Left ventricle myocardium inferior (tissue), 1 donor: ENCODE data around the gene GINS3. TPM values are rescaled to one million over a fixed set of nuclear protein-coding genes. Genes with fewer than 3 reads are reported as not detected.

Source experiments
- DNase-seq: peaks from one replicate; pipeline ENCODE4 v3.0.0-alpha.2; 2020
- H3K27ac ChIP-seq: fragments of 200-600 bp; replicated peaks from 2 replicates; pipeline ENCODE4 v1.8.0; 2021
- H3K27me3 ChIP-seq: fragments of 200-600 bp; 2 replicates; pipeline ENCODE4 v1.8.0; 2021; ENCODE audit warnings: low read depth
- H3K36me3 ChIP-seq: fragments of 200-600 bp; 2 replicates; pipeline ENCODE4 v1.8.0; 2021
- H3K4me1 ChIP-seq: fragments of 200-600 bp; 2 replicates; pipeline ENCODE4 v1.8.0; 2021
- H3K4me3 ChIP-seq: fragments of 200-600 bp; 2 replicates; pipeline ENCODE4 v1.8.0; 2021; ENCODE audit warnings: mild to moderate bottlenecking, moderate library complexity
- H3K9me3 ChIP-seq: fragments of 200-600 bp; replicated peaks from 2 replicates; pipeline ENCODE4 v1.8.0; 2021
- intact Hi-C: fragments of 100-400 bp; cut with micrococcal nuclease; formaldehyde crosslinking; loops from one replicate; pipeline ENCODE4 v1.11.0; 2022
- long read RNA-seq: library from polyadenylated mRNA; unstranded; transcript quantifications from one replicate; pipeline ENCODE4 v2.0.0, GENCODE V29; 2021
- total RNA-seq: library from RNA; stranded (reverse); fragmentation: NEBNext Ultra II Directional; extraction: Animal tissue kit (Norgen Biotek cat#: 25700); gene quantifications from one replicate; pipeline ENCODE4 v1.2.1, GENCODE V29; 2021
- TF ChIP-seq, protein P1 (sequence below): fragments of 200-600 bp; IDR thresholded peaks from 2 replicates; pipeline ENCODE4 v1.8.0; 2021; ENCODE audit warnings: antibody characterized with exemption, mild to moderate bottlenecking, borderline replicate concordance
- donor health status: DM: no; HTN: yes; CAD: no; lungs with severe emphysema.

The GINS3 gene
- total RNA-seq: 4.7 TPM
- long read RNA-seq, partial matches to known transcripts: 1 of 5 reads
- long read RNA-seq, other reads (novel, unspliced or antisense): 1 of 5 reads

DNA sequence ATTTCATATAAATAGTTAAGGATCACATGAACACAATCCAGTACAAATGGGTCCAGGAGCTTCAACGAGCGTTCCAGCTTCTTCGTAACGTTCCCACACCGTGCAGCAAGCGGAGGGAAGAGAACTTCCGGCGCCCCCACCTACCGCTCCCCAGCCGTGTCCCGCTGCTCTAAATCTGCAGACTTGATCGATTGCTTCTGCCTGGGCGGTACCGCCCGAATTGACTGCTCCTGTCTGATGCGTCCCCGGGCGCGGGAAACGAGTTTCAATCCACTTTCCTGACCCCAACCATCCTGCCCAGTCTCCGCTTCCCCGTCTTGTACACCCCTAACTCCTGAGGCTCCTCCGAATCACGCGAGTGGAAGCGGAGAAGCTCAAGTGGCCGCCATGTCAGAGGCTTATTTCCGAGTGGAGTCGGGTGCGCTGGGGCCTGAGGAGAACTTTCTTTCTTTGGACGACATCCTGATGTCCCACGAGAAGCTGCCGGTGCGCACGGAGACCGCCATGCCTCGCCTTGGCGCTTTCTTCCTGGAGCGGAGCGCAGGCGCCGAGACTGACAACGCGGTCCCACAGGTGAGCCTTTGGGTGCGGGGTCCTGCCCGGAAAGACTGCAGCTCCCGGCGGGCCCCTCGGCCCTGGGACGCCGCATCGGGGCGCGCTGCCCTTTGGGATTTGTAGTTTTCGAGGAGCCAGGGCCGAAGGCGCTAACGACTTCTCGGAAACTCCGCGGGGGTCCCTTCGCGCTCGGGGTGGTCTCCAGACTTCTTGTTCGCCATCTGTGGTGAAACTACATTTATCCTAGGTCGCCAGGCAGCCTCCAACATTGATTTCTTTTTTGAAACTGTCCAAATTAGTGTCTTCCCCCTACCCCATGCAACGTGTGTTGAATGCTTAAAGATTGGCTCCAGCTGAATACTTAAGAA, at the start of gene GINS3:
Gene GINS3 (plus strand): TSS at position 257 of the 923 bp plus-strand sequence. CDS start 131 bp downstream, at position 388.
- no peaks in the 10 kb centered on the region for H3K27me3 ChIP-seq
- peaks cover 17% of the 10 kb centered on the region for H3K4me1 ChIP-seq
- no peaks in the 10 kb centered on the region for H3K36me3 ChIP-seq
- peak; percentile 90 for DNase-seq
- peak within 1 kb of the TSS; percentile 89 for H3K27ac ChIP-seq
- TF ChIP-seq, protein P1, sequence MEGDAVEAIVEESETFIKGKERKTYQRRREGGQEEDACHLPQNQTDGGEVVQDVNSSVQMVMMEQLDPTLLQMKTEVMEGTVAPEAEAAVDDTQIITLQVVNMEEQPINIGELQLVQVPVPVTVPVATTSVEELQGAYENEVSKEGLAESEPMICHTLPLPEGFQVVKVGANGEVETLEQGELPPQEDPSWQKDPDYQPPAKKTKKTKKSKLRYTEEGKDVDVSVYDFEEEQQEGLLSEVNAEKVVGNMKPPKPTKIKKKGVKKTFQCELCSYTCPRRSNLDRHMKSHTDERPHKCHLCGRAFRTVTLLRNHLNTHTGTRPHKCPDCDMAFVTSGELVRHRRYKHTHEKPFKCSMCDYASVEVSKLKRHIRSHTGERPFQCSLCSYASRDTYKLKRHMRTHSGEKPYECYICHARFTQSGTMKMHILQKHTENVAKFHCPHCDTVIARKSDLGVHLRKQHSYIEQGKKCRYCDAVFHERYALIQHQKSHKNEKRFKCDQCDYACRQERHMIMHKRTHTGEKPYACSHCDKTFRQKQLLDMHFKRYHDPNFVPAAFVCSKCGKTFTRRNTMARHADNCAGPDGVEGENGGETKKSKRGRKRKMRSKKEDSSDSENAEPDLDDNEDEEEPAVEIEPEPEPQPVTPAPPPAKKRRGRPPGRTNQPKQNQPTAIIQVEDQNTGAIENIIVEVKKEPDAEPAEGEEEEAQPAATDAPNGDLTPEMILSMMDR: no peak
- intact Hi-C loops: no loop called here
- H3K9me3 ChIP-seq: no peaks in the 10 kb centered on the region
- H3K4me3 ChIP-seq: peak within 1 kb of the TSS; percentile 91

DNA sequence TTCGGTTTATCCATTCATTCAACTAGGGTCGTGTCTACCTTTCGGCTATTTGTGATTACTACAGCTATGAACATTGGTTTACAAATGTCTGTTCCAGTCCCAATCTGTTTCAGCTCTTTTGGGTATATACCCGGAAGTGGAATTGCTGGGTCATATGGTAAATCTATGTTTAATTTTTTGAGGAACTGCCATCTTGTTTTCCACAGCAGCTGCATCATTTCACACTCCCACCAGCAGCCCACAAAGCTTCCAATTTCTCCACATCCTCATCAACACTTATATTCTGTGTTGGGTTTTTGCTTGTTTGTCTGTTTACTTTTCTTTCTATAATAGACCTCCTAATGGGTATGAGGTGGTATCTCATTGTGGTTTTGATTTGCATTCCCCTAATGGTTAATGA, 48.7 kb upstream of the GINS3 start:
- TF ChIP-seq, protein P1: no peak
- Histone ChIP-seq H3K27me3 (no peaks in the 10 kb centered on the region), H3K36me3 (no peaks in the 10 kb centered on the region), H3K9me3 (no peaks in the 10 kb centered on the region), H3K4me1 (peaks cover 52% of the 10 kb centered on the region), H3K4me3 (no peak overlapping the region), H3K27ac (no peak overlapping the region)
- no peak for DNase-seq
- intact Hi-C loops: no loop called here

DNA sequence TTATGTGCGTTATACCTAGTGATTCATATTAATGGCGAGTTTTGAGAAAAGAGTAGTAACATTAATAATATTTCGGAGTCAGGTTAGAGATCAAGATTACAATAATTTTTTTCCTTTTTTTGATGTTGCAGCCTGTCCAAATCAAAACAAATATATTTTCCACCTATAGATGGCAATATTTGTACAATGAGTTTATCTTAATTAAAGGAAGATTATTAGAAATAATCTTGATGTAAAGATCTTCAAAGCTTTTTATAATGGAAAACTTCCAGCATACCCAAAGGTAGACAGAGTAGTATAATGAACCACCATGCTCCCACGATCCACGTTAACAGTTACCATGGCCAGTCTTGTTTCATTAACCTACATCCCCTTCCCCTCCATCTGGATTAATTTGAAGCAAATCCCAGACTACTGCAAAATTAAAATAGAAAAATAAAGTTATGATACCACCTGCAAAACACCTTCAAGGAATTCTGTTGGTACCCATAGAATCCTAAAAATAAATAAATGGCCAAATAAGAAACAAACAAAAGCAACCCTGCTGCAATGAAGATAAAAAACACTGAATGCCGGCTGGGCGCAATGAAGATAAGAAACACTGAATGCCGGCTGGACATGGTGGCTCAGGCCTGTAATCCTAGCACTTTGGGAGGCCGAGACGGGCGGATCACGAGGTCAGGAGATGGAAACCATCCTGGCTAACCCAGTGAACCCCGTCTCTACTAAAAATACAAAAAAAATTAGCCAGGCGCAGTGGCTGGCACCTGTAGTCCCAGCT, 46.5 kb upstream of the GINS3 start:
- intact Hi-C loops: no loop called here
- no peak for DNase-seq
- TF ChIP-seq, protein P1: peak; percentile 41
- peak overlapping the region; percentile 78 for H3K27ac ChIP-seq
- no peak overlapping the region for H3K4me3 ChIP-seq
- H3K36me3 ChIP-seq: no peaks in the 10 kb centered on the region
- H3K4me1 ChIP-seq: peaks cover 40% of the 10 kb centered on the region
- H3K27me3 ChIP-seq: no peaks in the 10 kb centered on the region
- H3K9me3 ChIP-seq: no peaks in the 10 kb centered on the region

DNA sequence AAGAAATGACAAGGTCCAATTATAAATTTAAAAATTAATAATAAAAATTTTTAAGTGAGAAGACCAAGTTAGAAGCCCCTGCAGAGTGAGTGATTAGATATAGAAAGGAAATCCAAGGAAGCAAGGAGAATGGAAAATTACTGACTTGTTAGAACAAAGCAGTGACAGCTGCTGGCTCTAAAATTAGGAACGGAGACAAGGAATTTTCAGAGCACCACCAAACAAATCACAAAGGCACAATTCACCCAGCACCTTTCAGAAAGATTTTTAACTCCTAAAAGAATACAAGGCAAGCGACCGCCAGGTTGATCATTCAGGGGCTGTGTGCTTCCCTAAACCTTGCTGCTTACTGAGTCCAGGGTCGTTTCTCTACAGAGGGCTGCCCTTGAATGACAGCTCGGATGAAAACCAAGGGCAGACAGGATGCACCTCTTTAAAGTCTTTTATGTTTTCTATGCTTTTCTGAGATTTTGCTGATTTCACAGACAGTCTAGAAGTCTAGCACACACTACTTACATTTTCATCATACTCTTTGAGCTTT, 45.4 kb upstream of the GINS3 start:
- intact Hi-C loops: no loop called here
- Histone ChIP-seq H3K27ac (peak overlapping the region; percentile 78), H3K36me3 (no peaks in the 10 kb centered on the region)

DNA sequence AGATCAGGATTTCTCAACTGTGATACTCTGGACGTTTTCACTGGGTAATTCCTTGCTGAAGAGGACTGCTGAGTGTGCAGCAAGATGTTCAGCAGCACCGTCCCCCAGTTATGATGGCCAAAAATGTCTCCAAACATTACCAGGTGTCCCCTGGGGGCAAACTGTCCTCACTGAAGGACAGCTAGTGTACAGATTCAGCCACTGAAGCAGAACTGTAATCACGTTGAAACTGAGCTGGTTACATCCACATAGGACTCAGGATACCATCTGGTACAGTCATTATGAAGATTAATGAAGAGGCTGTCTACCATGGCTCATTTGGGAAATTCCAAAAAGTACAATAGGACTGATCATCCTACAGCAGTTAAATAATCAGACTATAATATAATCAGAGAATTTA, 43.3 kb upstream of the GINS3 start:
- H3K4me1 ChIP-seq: peaks cover 40% of the 10 kb centered on the region
- peak overlapping the region; percentile 8 for H3K4me3 ChIP-seq
- TF ChIP-seq, protein P1: no peak
- H3K9me3 ChIP-seq: peaks cover 11% of the 10 kb centered on the region
- H3K27me3 ChIP-seq: no peaks in the 10 kb centered on the region
- intact Hi-C loops: no loop called here
- no peaks in the 10 kb centered on the region for H3K36me3 ChIP-seq
- H3K27ac ChIP-seq: peak overlapping the region; percentile 32
- no peak for DNase-seq

More for the DNA sequence above, 45.4 kb upstream of the GINS3 start:
- Histone ChIP-seq H3K27me3 (no peaks in the 10 kb centered on the region), H3K4me1 (peaks cover 40% of the 10 kb centered on the region), H3K9me3 (peaks cover under 1% of the 10 kb centered on the region), H3K4me3 (no peak overlapping the region)
- TF ChIP-seq, protein P1: no peak
- no peak for DNase-seq
